Muscle layer of colon (tissue), 2 donors: Measurements from ENCODE around the gene GPR179.

Experiments used
- H3K27ac ChIP-seq: one replicate; pipeline ENCODE4 v1.7.0; 2013; ENCODE audit warnings: low read depth, mild to moderate bottlenecking, low read length, moderate library complexity
- H3K27me3 ChIP-seq, 2 donors: one replicate each; pipeline ENCODE4 v1.7.0; 2013; ENCODE audit warnings: low read length in 2 of 2, mild to moderate bottlenecking in 2 of 2; ENCODE audit not compliant: insufficient read depth in 2 of 2, control insufficient read depth in 1 of 2
- H3K36me3 ChIP-seq: one replicate; pipeline ENCODE4 v1.7.0; 2013; ENCODE audit warnings: mild to moderate bottlenecking, low read length; ENCODE audit not compliant: insufficient read depth
- H3K4me1 ChIP-seq: one replicate; pipeline ENCODE4 v1.7.0; 2013; ENCODE audit warnings: mild to moderate bottlenecking, low read length; ENCODE audit not compliant: insufficient read depth
- H3K4me3 ChIP-seq, 2 donors: one replicate each; pipeline ENCODE4 v1.7.0; 2013; ENCODE audit warnings: low read length in 2 of 2, low read depth in 1 of 2, mild to moderate bottlenecking in 1 of 2, moderate library complexity in 1 of 2
- H3K9ac ChIP-seq: one replicate; pipeline ENCODE4 v1.7.0; 2013; ENCODE audit warnings: low read length
- H3K9me3 ChIP-seq: one replicate; pipeline ENCODE4 v1.7.0; 2013; ENCODE audit warnings: mild to moderate bottlenecking, low read length
- donor health status: abdominal sarcoma.
- donor health status: Adenocarcinoma of cecum.

GPR179 gene

GRCh38 chr17:38353668-38354067, 9.9 kb upstream of the GPR179 start:
- Histone ChIP-seq H3K36me3 (no peaks in the 10 kb centered on the region), H3K4me3 (peak overlapping the region in 1 of 2 donors; percentile 82), H3K4me1 (peaks cover 52% of the 10 kb centered on the region), H3K27ac (peak overlapping the region; percentile 71), H3K9me3 (no peaks in the 10 kb centered on the region), H3K27me3 (no peaks in the 10 kb centered on the region), H3K9ac (peak overlapping the region; percentile 34)

GRCh38 chr17:38353086-38353604, 9.4 kb upstream of the GPR179 start:
- peak overlapping the region; percentile 34 for H3K9ac ChIP-seq
- peaks cover 47% of the 10 kb centered on the region for H3K4me1 ChIP-seq
- peak overlapping the region; percentile 75 to 82 for H3K4me3 ChIP-seq
- no peaks in the 10 kb centered on the region for H3K27me3 ChIP-seq
- H3K36me3 ChIP-seq, result no peaks in the 10 kb centered on the region
- H3K27ac ChIP-seq, result peak overlapping the region; percentile 71
- no peaks in the 10 kb centered on the region for H3K9me3 ChIP-seq

- Histone ChIP-seq H3K4me1 (peaks cover 40% of the 10 kb centered on the region), H3K27ac (peak overlapping the region; percentile 71), H3K9ac (peak overlapping the region; percentile 34), H3K9me3 (no peaks in the 10 kb centered on the region), H3K4me3 (peak overlapping the region; percentile 75 to 82), H3K36me3 (no peaks in the 10 kb centered on the region), H3K27me3 (no peaks in the 10 kb centered on the region)
These were observed 8.7 kb upstream of the GPR179 start for GRCh38 chr17:38352245-38353085.

- Histone ChIP-seq H3K9ac (no peak within 1 kb of the TSS), H3K4me3 (peak within 1 kb of the TSS; percentile 75 to 82), H3K27me3 (no peaks in the 10 kb centered on the region), H3K4me1 (peaks cover 32% of the 10 kb centered on the region), H3K9me3 (no peaks in the 10 kb centered on the region), H3K27ac (peak within 1 kb of the TSS; percentile 75), H3K36me3 (no peaks in the 10 kb centered on the region)
These were observed 7.9 kb upstream of the GPR179 start, which contains the start of gene SOCS7 for GRCh38 chr17:38351412-38352222. Gene SOCS7 (plus strand): TSS chr17:38351844. CDS start chr17:38352053, 209 bp downstream.

GRCh38 chr17:38350035-38350434, 6.3 kb upstream of the GPR179 start:
- no peak overlapping the region for H3K9ac ChIP-seq
- no peaks in the 10 kb centered on the region for H3K9me3 ChIP-seq
- H3K4me3 ChIP-seq, result no peak overlapping the region
- H3K27ac ChIP-seq, result no peak overlapping the region
- peaks cover 24% of the 10 kb centered on the region for H3K4me1 ChIP-seq
- no peaks in the 10 kb centered on the region for H3K36me3 ChIP-seq
- H3K27me3 ChIP-seq, result no peaks in the 10 kb centered on the region

GRCh38 chr17:38349097-38349730, 5.5 kb upstream of the GPR179 start:
- H3K9ac ChIP-seq, result no peak overlapping the region
- no peaks in the 10 kb centered on the region for H3K36me3 ChIP-seq
- no peaks in the 10 kb centered on the region for H3K9me3 ChIP-seq
- no peak overlapping the region for H3K4me3 ChIP-seq
- H3K27ac ChIP-seq, result no peak overlapping the region
- peaks cover 16% of the 10 kb centered on the region for H3K4me1 ChIP-seq
- no peaks in the 10 kb centered on the region for H3K27me3 ChIP-seq

- H3K27ac ChIP-seq, result no peak overlapping the region
- no peaks in the 10 kb centered on the region for H3K36me3 ChIP-seq
- H3K27me3 ChIP-seq, result no peaks in the 10 kb centered on the region
- peaks cover 6% of the 10 kb centered on the region for H3K4me1 ChIP-seq
- H3K9me3 ChIP-seq, result no peaks in the 10 kb centered on the region
- no peak overlapping the region for H3K9ac ChIP-seq
- no peak overlapping the region for H3K4me3 ChIP-seq
These were observed 2.0 kb upstream of the GPR179 start for GRCh38 chr17:38345743-38346142.

GRCh38 chr17:38344420-38344745, 627 bp upstream of the GPR179 start:
- Histone ChIP-seq H3K4me1 (peaks cover 6% of the 10 kb centered on the region), H3K27ac (no peak overlapping the region), H3K9ac (no peak overlapping the region), H3K27me3 (no peaks in the 10 kb centered on the region), H3K9me3 (no peaks in the 10 kb centered on the region), H3K4me3 (no peak overlapping the region), H3K36me3 (no peaks in the 10 kb centered on the region)

GRCh38 chr17:38342886-38343607, 709 bp downstream of the GPR179 start:
- Histone ChIP-seq H3K9me3 (no peaks in the 10 kb centered on the region), H3K4me1 (peaks cover 6% of the 10 kb centered on the region), H3K27me3 (no peaks in the 10 kb centered on the region), H3K27ac (no peak overlapping the region), H3K4me3 (no peak overlapping the region), H3K9ac (no peak overlapping the region), H3K36me3 (no peaks in the 10 kb centered on the region)

- Histone ChIP-seq H3K4me3 (no peak overlapping the region), H3K9me3 (no peaks in the 10 kb centered on the region), H3K27me3 (no peaks in the 10 kb centered on the region), H3K36me3 (no peaks in the 10 kb centered on the region), H3K4me1 (peaks cover 6% of the 10 kb centered on the region), H3K9ac (no peak overlapping the region), H3K27ac (no peak overlapping the region)
These were observed 2.6 kb downstream of the GPR179 start for GRCh38 chr17:38341035-38341721.
